T-helper 2 cell (primary cell): ENCODE data around the gene SLC26A8.
A peak's percentile ranks its signal among the peaks of the same experiment; 100 is the strongest.
"Not testable (repeated sequence)": the region's sequence is repeated elsewhere in the genome, so short reads cannot be mapped to it uniquely, and the experiment has no call there.

Source experiments
- DNase-seq, 5 experiments: peaks; one replicate each; pipeline versions ENCODE4 v3.0.0 to v3.0.0-alpha.2; 2012 to 2022

Gene SLC26A8

GRCh38 chr6:36050305-36050704 is 25.9 kb upstream of the SLC26A8 start:
- no peak for DNase-seq

- DNase-seq = no peak
Measured at GRCh38 chr6:36049582-36049981, 25.1 kb upstream of the SLC26A8 start.

DNA sequence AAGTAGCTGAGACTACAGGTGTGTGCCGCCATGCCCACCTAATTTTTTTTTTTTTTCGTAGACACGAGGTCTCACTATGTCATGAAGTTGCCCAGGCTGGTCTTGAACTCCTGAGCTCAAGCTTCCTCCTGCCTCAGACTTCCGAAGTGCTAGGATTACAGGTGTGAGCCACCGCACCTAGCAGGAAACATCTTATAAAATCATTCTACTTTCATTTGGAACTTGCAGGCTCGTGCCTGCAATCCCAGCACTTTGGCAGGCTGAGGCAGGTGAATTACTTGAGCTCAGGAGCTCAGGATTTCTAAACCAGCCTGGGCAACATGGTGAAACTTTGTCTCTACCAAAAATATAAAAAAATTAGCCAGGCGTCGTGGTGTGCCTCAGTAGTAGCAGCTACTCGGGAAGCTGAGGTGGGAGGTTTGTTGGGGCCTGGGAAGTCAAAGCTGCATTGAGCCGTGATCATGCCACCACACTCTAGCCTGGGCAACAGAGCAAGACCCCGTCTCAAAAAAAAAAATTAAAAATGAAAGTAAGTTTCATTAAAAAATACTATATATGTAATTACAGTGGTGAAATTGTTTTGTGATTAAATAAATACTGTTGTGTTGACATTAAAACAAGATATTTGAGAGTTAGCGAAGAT is 18.3 kb upstream of the SLC26A8 start:
- no peak for DNase-seq

DNA sequence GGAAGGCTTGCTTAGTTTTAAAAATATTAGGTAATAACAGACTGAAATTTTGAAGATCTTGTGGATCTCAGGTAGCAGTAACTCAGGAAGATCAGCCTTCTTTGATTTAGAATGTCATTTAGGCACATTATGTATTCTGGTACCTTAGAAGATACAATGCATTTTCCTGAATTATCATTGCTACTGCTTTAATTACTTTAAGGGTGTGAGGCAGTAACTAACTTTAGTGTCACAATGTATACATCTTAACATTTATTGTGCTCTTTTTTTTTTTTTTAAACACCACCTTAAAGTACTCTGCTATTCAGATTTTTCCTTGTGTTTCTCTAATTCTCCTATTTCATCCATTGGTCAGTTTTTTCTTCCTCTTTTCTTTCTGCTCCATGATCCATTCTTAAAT is 16.5 kb upstream of the SLC26A8 start:
- DNase-seq = no peak

GRCh38 chr6:36039112-36039511 is 14.7 kb upstream of the SLC26A8 start:
- no peak for DNase-seq

GRCh38 chr6:36038120-36038876 is 13.9 kb upstream of the SLC26A8 start:
- no peak for DNase-seq

DNA sequence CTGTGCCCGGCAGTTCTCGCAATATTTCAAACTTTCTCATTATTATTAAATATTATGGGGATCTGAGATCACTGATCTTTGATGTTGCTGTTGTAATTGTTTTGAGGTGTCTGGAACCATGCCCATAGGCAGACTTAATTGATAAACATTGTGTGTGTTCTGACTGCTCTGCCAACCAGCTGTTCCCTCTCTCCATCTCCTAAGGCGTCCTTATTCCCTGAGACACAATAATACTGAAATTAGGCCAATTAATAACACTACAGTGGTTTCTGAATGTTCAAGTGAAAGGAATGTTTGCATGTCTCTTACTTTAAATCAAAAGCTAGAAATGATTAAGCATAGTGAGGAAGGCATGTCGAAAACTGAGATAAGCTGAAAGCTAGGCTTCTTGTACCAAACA is 10.8 kb upstream of the SLC26A8 start:
- peak in 1 of 5 experiments; percentile 27 for DNase-seq

GRCh38 chr6:36034441-36034840 is 10.0 kb upstream of the SLC26A8 start:
- no peak for DNase-seq

- peak in 1 of 5 experiments; percentile 34 for DNase-seq
Measured at GRCh38 chr6:36033935-36034334, 9.5 kb upstream of the SLC26A8 start.

- not testable (repeated sequence) for DNase-seq
Measured at GRCh38 chr6:36033144-36033543, 8.7 kb upstream of the SLC26A8 start.

DNA sequence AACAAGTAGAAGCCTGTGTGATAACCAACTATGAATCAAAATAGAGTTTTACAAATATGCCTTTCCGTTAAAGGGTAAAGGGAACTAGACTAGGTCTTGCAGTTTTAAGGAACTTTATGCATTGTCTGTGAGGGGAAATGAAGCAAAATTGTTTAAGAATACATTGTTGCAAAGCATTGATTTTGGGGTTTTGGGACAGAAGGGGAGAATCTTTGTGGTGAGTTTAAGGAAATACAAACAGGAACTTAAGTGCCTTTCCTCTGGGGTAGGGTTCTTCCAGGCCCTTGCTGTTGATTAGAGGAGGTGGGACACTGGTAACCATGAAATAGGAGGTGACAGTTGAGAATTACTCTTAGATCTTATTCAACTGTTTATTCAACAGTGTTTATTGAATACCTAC is 7.8 kb upstream of the SLC26A8 start:
- no peak for DNase-seq

- no peak for DNase-seq
Measured at GRCh38 chr6:36029464-36029863, 5.0 kb upstream of the SLC26A8 start.

- DNase-seq = peak; percentile 14 to 91 (median 59)
Measured at GRCh38 chr6:36028877-36029324, 4.5 kb upstream of the SLC26A8 start.

- peak in 4 of 5 experiments; percentile 15 to 59 (median 27) for DNase-seq
Measured at GRCh38 chr6:36028088-36028876, 3.8 kb upstream of the SLC26A8 start.

DNA sequence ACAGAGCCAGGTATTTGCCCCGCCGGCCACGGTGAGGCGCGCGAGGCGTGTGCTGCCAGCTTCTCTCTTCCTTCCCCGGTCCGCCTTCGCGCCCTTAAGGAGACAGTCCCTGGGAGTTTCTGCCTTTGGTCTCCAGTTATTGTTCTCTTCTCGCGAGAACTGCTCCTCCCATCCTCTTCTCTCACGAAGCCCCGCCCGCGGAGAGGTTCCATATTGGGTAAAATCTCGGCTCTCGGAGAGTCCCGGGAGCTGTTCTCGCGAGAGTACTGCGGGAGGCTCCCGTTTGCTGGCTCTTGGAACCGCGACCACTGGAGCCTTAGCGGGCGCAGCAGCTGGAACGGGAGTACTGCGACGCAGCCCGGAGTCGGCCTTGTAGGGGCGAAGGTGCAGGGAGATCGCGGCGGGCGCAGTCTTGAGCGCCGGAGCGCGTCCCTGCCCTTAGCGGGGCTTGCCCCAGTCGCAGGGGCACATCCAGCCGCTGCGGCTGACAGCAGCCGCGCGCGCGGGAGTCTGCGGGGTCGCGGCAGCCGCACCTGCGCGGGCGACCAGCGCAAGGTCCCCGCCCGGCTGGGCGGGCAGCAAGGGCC is 3.2 kb upstream of the SLC26A8 start, which contains the start of gene MAPK14:
Gene MAPK14, plus strand, starts transcription at position 308 of the 587 bp plus-strand sequence. CDS start 350 bp downstream, outside the sequence.
- DNase-seq = peak; percentile 93 to 100 (median 98)

GRCh38 chr6:36025932-36026327 is 1.5 kb upstream of the SLC26A8 start:
- no peak for DNase-seq

DNA sequence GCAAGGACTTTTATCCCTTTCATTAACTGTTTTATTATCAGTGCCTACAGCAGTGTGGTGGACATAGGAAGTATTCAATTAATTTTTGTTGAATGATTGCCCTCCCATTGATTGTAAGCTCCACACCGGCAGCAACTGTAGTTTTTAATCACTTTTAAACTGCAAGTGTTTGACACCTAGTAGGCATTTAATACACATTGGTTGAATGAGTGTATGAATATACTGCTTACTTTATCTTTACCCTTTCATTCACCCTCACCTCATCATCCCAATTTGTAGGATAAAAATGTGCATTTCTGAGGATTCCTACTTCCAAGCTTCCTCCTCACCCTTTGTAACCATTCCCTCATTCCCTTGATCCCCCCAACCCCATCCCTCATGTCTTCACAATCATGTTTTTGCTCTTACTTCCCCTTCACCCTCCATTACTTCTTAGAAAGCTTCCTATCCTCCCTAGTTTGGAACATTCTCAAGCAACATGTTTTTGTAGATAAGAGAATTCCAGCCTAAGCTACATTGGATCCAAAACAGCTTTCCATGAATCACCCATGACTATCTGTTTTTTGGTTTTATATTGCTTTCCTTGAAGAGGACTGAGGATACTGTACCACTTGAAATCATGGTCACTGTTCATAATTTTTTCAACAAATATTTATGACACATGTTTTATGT is 955 bp upstream of the SLC26A8 start:
- DNase-seq = no peak

- DNase-seq = no peak
Measured at GRCh38 chr6:36020154-36020553, 4.3 kb downstream of the SLC26A8 start.

- DNase-seq = no peak
Measured at GRCh38 chr6:36019167-36019566, 5.3 kb downstream of the SLC26A8 start.

- DNase-seq = no peak
Measured at GRCh38 chr6:36018339-36018738, 6.1 kb downstream of the SLC26A8 start.

GRCh38 chr6:36015666-36016065 is 8.8 kb downstream of the SLC26A8 start:
- no peak for DNase-seq

DNA sequence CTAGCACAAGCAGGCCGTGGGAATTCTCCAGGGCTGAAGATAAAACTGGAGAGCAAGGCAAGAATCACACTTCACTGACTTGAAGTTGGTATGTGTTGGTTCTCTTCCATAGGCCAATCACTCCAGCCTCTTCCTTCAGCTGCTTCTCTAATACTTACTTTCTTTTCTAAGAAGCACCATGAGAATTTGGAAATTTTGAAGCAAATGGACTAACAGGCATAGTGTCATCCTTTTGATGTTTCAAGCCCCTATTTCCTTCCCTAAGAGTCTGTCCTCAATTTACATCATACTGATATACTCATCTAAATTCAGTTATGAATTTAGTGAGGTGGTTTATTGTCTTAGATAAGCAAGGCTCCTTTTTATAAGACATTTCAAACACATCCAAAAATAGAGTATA is 24.0 kb downstream of the SLC26A8 start:
- DNase-seq = no peak
